ENCODE results near the gene LPIN2.
A peak's percentile ranks its signal among the peaks of the same experiment; 100 is the strongest.
"Not testable (repeated sequence)": the region's sequence is repeated elsewhere in the genome, so short reads cannot be mapped to it uniquely, and the experiment has no call there.

The LPIN2 gene

DNA sequence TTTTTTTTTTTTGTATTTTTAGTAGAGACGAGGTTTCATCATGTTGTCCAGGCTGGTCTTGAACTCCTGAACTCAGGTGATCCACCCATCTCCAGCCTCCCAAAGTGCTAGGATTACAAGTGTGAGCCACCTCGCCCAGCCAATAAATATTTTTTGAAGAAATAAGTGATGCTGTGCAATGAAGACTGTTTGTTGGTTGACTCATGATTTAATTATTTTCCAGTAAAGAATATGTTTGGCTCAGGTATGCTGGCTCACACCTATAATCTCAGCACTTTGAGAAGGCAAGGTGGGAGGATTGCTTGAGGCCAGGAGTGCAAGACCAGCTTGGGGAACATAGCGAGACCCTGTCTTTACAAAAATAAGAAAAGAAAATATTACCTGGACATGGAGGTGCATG lies 41.8 kb upstream of the LPIN2 start:
- no peak overlapping the region for H3K27ac ChIP-seq (ENCODE audit: low read depth, low read length)
- H3K9me3 ChIP-seq (ENCODE audit: control insufficient read depth in 1 of 2, low read length in 2 of 2), result no peaks in the 10 kb centered on the region
- no peaks in the 10 kb centered on the region for H3K27me3 ChIP-seq (ENCODE audit: control insufficient read depth in 1 of 2, insufficient read depth in 2 of 2, low read length in 2 of 2)
- H3K4me3 ChIP-seq (ENCODE audit: low read depth in 1 of 2, low read length in 2 of 2), result no peak overlapping the region
- no peaks in the 10 kb centered on the region for H3K36me3 ChIP-seq (ENCODE audit: control insufficient read depth in 1 of 2, insufficient read depth in 2 of 2, low read length in 2 of 2)
- H3K9ac ChIP-seq (ENCODE audit: low read depth in 1 of 2, low read length in 2 of 2), result no peak overlapping the region
- H3K4me1 ChIP-seq (ENCODE audit: control insufficient read depth in 1 of 2, insufficient read depth in 2 of 2, low read length in 2 of 2), result peaks cover 19 to 21% of the 10 kb centered on the region in 2 donors

DNA sequence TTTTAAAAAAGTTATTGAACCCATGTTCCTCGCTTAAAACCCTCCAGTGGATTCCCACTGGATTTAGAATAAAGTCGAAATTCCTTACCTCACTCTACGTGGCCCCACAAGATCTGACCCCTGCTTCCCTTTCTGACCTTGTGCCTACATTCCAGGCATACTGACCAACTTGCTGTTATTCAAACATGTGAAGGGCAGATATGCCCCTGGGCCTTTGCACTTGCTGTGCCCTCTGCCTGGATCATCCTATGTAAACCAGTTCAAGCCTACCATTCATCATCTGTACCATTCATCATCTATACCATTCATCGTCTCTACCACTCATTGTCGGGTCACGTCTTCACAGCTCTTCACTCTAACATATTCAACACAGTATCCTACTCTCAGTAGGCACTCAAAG lies 41.3 kb upstream of the LPIN2 start:
- H3K9me3 ChIP-seq (ENCODE audit: control insufficient read depth in 1 of 2, low read length in 2 of 2), result no peaks in the 10 kb centered on the region
- H3K27me3 ChIP-seq (ENCODE audit: control insufficient read depth in 1 of 2, insufficient read depth in 2 of 2, low read length in 2 of 2), result no peaks in the 10 kb centered on the region
- H3K36me3 ChIP-seq (ENCODE audit: control insufficient read depth in 1 of 2, insufficient read depth in 2 of 2, low read length in 2 of 2), result no peaks in the 10 kb centered on the region
- H3K4me1 ChIP-seq (ENCODE audit: control insufficient read depth in 1 of 2, insufficient read depth in 2 of 2, low read length in 2 of 2), result peaks cover 18% of the 10 kb centered on the region in 2 donors
- no peak overlapping the region for H3K27ac ChIP-seq (ENCODE audit: low read depth, low read length)
- H3K9ac ChIP-seq (ENCODE audit: low read depth in 1 of 2, low read length in 2 of 2), result no peak overlapping the region
- no peak overlapping the region for H3K4me3 ChIP-seq (ENCODE audit: low read depth in 1 of 2, low read length in 2 of 2)

DNA sequence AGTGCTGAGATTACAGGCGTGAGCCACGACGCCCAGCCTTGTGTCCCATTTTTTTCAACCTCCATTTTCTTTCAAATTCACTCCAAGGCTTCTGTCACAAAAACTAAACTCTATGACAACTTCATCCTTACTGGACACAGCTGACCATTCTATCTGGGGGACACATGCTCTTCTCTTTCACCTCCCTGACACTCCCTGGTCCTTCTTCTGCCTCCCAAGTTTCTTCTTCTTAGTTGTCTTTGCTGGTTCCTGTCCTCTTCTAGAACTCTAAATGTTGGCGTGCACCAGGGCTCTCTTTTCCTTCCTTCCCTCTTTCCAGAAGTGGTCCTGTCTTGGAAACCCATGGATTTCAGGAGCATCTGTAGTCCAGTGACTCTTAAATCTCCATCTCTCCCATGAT lies 40.1 kb upstream of the LPIN2 start:
- no peaks in the 10 kb centered on the region for H3K36me3 ChIP-seq (ENCODE audit: control insufficient read depth in 1 of 2, insufficient read depth in 2 of 2, low read length in 2 of 2)
- no peaks in the 10 kb centered on the region for H3K9me3 ChIP-seq (ENCODE audit: control insufficient read depth in 1 of 2, low read length in 2 of 2)
- H3K9ac ChIP-seq (ENCODE audit: low read depth in 1 of 2, low read length in 2 of 2), result no peak overlapping the region
- no peaks in the 10 kb centered on the region for H3K27me3 ChIP-seq (ENCODE audit: control insufficient read depth in 1 of 2, insufficient read depth in 2 of 2, low read length in 2 of 2)
- peaks cover 12 to 18% of the 10 kb centered on the region in 2 donors for H3K4me1 ChIP-seq (ENCODE audit: control insufficient read depth in 1 of 2, insufficient read depth in 2 of 2, low read length in 2 of 2)
- H3K27ac ChIP-seq (ENCODE audit: low read depth, low read length), result no peak overlapping the region
- no peak overlapping the region for H3K4me3 ChIP-seq (ENCODE audit: low read depth in 1 of 2, low read length in 2 of 2)

DNA sequence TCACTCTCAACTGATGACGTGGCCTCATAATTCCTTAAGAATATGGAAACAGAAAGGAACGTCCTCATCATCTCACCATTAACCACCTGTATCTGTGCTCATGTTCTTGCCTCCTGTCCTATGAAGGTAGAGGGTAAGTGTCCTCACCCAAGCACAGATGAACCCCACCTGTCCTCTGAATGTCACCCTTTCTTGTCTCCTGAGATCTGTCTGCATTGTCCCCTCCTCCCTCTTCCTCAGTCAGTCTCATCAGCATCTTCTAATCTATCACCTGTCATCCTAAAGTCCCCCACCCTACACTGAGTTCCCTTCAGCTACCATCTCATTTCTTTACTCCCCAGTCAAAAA lies 39.4 kb upstream of the LPIN2 start:
- peak overlapping the region; percentile 43 to 60 for H3K9ac ChIP-seq (ENCODE audit: low read depth in 1 of 2, low read length in 2 of 2)
- H3K27ac ChIP-seq (ENCODE audit: low read depth, low read length), result peak overlapping the region; percentile 84
- H3K9me3 ChIP-seq (ENCODE audit: control insufficient read depth in 1 of 2, low read length in 2 of 2), result no peaks in the 10 kb centered on the region
- peak overlapping the region; percentile 13 to 19 for H3K4me3 ChIP-seq (ENCODE audit: low read depth in 1 of 2, low read length in 2 of 2)
- no peaks in the 10 kb centered on the region for H3K36me3 ChIP-seq (ENCODE audit: control insufficient read depth in 1 of 2, insufficient read depth in 2 of 2, low read length in 2 of 2)
- H3K27me3 ChIP-seq (ENCODE audit: control insufficient read depth in 1 of 2, insufficient read depth in 2 of 2, low read length in 2 of 2), result no peaks in the 10 kb centered on the region
- H3K4me1 ChIP-seq (ENCODE audit: control insufficient read depth in 1 of 2, insufficient read depth in 2 of 2, low read length in 2 of 2), result peaks cover 12 to 18% of the 10 kb centered on the region in 2 donors

DNA sequence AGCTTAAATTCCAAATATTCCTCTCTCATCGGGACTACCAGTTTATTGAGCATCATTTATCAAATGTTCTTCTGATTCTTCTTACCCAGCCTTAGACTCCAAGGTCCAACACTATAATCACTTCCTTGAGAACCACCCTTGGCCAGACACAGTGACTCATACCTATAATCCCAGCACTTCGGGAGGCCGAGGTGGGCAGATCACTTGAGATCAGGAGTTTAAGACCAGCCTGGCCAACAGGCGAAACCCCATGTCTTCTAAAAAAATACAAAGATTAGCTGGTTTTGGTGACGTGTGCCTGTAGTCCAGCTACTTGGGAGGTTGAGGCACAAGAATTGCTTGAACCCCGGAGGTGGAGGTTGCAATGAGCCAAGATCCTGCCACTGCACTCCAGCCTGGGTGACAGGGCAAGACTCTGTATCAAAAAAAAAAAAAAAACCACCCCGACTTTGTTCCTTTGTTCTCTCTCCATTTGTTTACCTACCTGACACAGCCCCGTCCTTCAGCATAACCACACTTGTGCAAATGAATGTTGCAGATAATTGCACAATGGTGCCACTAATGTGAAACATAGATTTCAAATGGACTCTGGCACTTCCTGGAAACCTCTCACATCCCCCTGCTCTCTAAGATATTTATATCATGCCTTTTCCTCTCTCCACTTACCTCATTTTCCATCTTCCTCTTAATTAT lies 38.9 kb upstream of the LPIN2 start:
- H3K36me3 ChIP-seq (ENCODE audit: control insufficient read depth in 1 of 2, insufficient read depth in 2 of 2, low read length in 2 of 2), result no peaks in the 10 kb centered on the region
- H3K4me3 ChIP-seq (ENCODE audit: low read depth in 1 of 2, low read length in 2 of 2), result peak overlapping the region; percentile 19 to 23
- peak overlapping the region in 1 of 2 donors; percentile 60 for H3K9ac ChIP-seq (ENCODE audit: low read depth in 1 of 2, low read length in 2 of 2)

DNA sequence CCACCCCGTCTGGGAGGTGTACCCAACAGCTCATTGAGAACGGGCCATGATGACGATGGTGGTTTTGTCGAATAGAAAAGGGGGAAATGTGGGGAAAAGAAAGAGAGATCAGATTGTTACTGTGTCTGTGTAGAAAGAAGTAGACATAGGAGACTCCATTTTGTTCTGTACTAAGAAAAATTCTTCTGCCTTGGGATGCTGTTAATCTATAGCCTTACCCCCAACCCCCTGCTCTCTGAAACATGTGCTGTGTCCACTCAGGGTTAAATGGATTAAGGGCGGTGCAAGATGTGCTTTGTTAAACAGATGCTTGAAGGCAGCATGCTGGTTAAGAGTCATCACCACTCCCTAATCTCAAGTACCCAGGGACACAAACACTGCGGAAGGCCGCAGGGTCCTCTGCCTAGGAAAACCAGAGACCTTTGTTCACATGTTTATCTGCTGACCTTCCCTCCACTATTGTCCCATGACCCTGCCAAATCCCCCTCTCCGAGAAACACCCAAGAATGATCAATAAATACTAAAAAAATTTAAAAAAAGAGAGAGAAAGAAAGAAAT lies 37.0 kb upstream of the LPIN2 start:
- H3K27ac ChIP-seq (ENCODE audit: low read depth, low read length); H3K27me3 ChIP-seq (ENCODE audit: control insufficient read depth in 1 of 2, insufficient read depth in 2 of 2, low read length in 2 of 2); H3K9ac ChIP-seq (ENCODE audit: low read depth in 1 of 2, low read length in 2 of 2); H3K36me3 ChIP-seq (ENCODE audit: control insufficient read depth in 1 of 2, insufficient read depth in 2 of 2, low read length in 2 of 2); H3K4me3 ChIP-seq (ENCODE audit: low read depth in 1 of 2, low read length in 2 of 2); H3K9me3 ChIP-seq (ENCODE audit: control insufficient read depth in 1 of 2, low read length in 2 of 2): not testable (repeated sequence)
- peaks cover 25 to 28% of the 10 kb centered on the region in 2 donors for H3K4me1 ChIP-seq (ENCODE audit: control insufficient read depth in 1 of 2, insufficient read depth in 2 of 2, low read length in 2 of 2)

More for the DNA sequence above, 38.9 kb upstream of the LPIN2 start:
- Histone ChIP-seq H3K9me3 (ENCODE audit: control insufficient read depth in 1 of 2, low read length in 2 of 2) (no peaks in the 10 kb centered on the region), H3K27ac (ENCODE audit: low read depth, low read length) (peak overlapping the region; percentile 84), H3K4me1 (ENCODE audit: control insufficient read depth in 1 of 2, insufficient read depth in 2 of 2, low read length in 2 of 2) (peaks cover 12 to 18% of the 10 kb centered on the region in 2 donors), H3K27me3 (ENCODE audit: control insufficient read depth in 1 of 2, insufficient read depth in 2 of 2, low read length in 2 of 2) (no peaks in the 10 kb centered on the region)

DNA sequence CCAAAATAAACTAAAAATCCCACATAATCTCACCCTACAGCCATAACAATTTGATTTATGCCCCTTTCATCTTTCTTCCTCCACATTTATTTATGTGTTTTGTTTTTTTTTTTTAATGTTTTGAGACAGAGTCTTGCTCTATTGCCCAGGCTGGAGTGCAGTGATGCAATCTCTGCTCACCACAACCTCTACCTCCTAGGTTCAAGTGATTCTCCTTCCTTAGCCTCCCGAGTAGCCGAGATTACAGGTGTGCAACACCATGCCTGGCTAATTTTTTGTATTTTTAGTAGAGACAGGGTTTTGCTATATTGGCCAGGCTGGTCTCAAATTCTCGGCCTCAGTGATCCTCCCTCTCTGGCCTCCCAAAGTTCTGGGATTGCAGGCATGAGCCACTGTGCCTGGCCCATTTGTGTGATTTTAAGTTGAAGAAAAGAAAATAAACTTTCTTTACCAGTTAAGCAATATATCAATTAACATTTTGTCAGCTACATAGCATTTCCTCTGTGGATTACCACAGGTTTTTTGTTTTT lies 35.9 kb upstream of the LPIN2 start:
- no peak overlapping the region for H3K27ac ChIP-seq (ENCODE audit: low read depth, low read length)
- H3K27me3 ChIP-seq (ENCODE audit: control insufficient read depth in 1 of 2, insufficient read depth in 2 of 2, low read length in 2 of 2), result no peaks in the 10 kb centered on the region
- peaks cover 31 to 35% of the 10 kb centered on the region in 2 donors for H3K4me1 ChIP-seq (ENCODE audit: control insufficient read depth in 1 of 2, insufficient read depth in 2 of 2, low read length in 2 of 2)
- H3K9ac ChIP-seq (ENCODE audit: low read depth in 1 of 2, low read length in 2 of 2), result no peak overlapping the region
- no peaks in the 10 kb centered on the region for H3K9me3 ChIP-seq (ENCODE audit: control insufficient read depth in 1 of 2, low read length in 2 of 2)
- H3K4me3 ChIP-seq (ENCODE audit: low read depth in 1 of 2, low read length in 2 of 2), result no peak overlapping the region
- H3K36me3 ChIP-seq (ENCODE audit: control insufficient read depth in 1 of 2, insufficient read depth in 2 of 2, low read length in 2 of 2), result no peaks in the 10 kb centered on the region

DNA sequence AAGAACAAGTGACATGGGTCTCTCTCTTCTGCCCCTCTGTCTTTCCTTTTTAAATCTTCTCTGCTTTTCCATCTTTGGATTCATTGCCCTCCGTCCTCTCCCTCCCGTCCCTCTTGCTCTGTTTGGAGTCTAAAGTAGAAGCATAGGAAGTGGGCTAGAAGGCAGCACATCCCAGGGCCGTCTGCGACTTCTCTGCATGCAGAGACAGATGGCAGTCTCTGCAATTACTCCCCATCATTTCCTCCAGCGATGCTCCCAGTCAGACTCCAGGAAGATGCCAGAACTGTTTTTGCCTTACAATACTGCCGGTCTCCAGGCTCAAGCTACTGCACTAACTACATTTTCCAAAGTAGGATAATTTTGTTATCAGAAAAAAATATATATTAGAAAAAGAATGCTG lies 35.2 kb upstream of the LPIN2 start:
- no peaks in the 10 kb centered on the region for H3K27me3 ChIP-seq (ENCODE audit: control insufficient read depth in 1 of 2, insufficient read depth in 2 of 2, low read length in 2 of 2)
- peaks cover 31 to 38% of the 10 kb centered on the region in 2 donors for H3K4me1 ChIP-seq (ENCODE audit: control insufficient read depth in 1 of 2, insufficient read depth in 2 of 2, low read length in 2 of 2)

DNA sequence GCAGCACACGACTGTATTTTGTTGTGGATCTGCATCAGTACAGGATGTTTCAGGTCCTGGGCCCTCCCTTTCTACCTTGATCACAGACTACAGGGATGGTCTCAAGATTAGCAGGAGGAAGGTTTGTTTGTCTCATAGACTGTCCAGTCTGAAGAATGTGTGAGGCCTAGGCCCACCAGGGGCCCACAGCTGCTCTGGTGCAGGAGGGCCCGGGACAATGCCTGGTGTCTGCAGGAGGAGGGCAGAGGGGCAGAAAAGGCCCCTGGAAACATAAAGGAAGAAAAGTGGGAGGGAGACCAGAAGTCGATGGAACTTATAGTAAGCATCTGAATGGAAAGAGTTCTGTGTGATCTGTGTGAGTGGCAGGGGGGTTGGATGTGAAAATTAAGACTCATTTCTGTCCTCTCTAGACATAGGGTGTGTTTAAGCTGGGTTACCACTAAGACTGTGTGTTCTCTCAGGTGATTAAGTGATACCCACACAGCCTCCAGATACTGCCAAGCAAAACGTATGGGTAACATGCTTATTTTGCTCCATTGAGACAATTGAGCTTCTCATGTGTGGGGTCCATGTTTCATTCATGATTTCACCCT lies 33.4 kb upstream of the LPIN2 start:
- Histone ChIP-seq H3K4me1 (ENCODE audit: control insufficient read depth in 1 of 2, insufficient read depth in 2 of 2, low read length in 2 of 2) (peaks cover 30 to 36% of the 10 kb centered on the region in 2 donors), H3K9me3 (ENCODE audit: control insufficient read depth in 1 of 2, low read length in 2 of 2) (no peaks in the 10 kb centered on the region), H3K4me3 (ENCODE audit: low read depth in 1 of 2, low read length in 2 of 2) (no peak overlapping the region), H3K9ac (ENCODE audit: low read depth in 1 of 2, low read length in 2 of 2) (peak overlapping the region in 1 of 2 donors; percentile 59), H3K27ac (ENCODE audit: low read depth, low read length) (no peak overlapping the region), H3K27me3 (ENCODE audit: control insufficient read depth in 1 of 2, insufficient read depth in 2 of 2, low read length in 2 of 2) (no peaks in the 10 kb centered on the region), H3K36me3 (ENCODE audit: control insufficient read depth in 1 of 2, insufficient read depth in 2 of 2, low read length in 2 of 2) (no peaks in the 10 kb centered on the region)

More for the DNA sequence above, 35.2 kb upstream of the LPIN2 start:
- H3K9ac ChIP-seq (ENCODE audit: low read depth in 1 of 2, low read length in 2 of 2), result no peak overlapping the region
- H3K9me3 ChIP-seq (ENCODE audit: control insufficient read depth in 1 of 2, low read length in 2 of 2), result no peaks in the 10 kb centered on the region
- no peak overlapping the region for H3K27ac ChIP-seq (ENCODE audit: low read depth, low read length)
- H3K4me3 ChIP-seq (ENCODE audit: low read depth in 1 of 2, low read length in 2 of 2), result no peak overlapping the region
- H3K36me3 ChIP-seq (ENCODE audit: control insufficient read depth in 1 of 2, insufficient read depth in 2 of 2, low read length in 2 of 2), result no peaks in the 10 kb centered on the region

DNA sequence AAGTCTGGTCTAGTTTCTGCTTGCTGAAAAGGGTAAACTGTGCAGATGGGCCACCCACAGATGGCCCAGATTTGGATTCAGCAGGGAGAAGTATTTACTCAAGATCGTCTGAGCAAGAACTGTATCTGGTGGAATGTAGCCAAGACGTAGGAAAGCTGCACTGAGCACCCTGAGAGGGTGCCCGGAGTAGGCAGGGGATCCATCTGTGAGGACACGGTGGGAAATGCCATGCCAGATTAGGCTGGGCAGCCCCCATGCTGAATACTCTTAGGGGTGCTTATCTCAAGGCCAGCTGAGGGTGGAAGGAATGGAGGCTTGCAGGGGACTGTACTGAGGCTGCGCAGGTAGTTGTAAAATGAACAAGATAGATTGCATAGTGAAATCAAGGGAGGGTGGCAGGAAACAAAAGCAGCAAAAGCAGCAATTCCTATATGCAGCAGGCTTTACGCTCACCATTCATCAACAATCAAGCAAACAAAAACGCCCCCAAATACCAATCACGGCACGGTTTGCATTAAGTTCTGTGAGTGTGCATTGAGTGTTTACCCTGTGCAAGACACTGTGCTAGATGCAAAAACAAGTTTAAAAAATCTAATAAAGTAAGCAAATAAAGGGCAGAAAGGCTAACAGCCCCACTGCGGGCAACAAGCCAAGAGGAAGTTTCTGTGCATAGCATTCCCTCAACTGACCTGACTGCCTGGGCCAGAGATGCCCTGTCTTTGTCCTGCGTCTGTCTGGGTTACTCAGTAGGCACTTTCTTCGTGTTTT lies 32.2 kb upstream of the LPIN2 start:
- Histone ChIP-seq H3K4me3 (ENCODE audit: low read depth in 1 of 2, low read length in 2 of 2) (peak overlapping the region; percentile 6 to 13), H3K36me3 (ENCODE audit: control insufficient read depth in 1 of 2, insufficient read depth in 2 of 2, low read length in 2 of 2) (no peaks in the 10 kb centered on the region), H3K27me3 (ENCODE audit: control insufficient read depth in 1 of 2, insufficient read depth in 2 of 2, low read length in 2 of 2) (no peaks in the 10 kb centered on the region), H3K27ac (ENCODE audit: low read depth, low read length) (peak overlapping the region; percentile 76), H3K9me3 (ENCODE audit: control insufficient read depth in 1 of 2, low read length in 2 of 2) (no peaks in the 10 kb centered on the region), H3K9ac (ENCODE audit: low read depth in 1 of 2, low read length in 2 of 2) (peak overlapping the region; percentile 30 to 59), H3K4me1 (ENCODE audit: control insufficient read depth in 1 of 2, insufficient read depth in 2 of 2, low read length in 2 of 2) (peaks cover 25 to 32% of the 10 kb centered on the region in 2 donors)
